Measurements from ENCODE around the gene SPINT4. TPM values are rescaled to one million over a fixed set of nuclear protein-coding genes. Genes with fewer than 3 reads are reported as not detected.
"Not testable (repeated sequence)": the region's sequence is repeated elsewhere in the genome, so short reads cannot be mapped to it uniquely, and the experiment has no call there.

Gene SPINT4
- total RNA-seq, 1 experiment from 2014 or later, result not detected

DNA sequence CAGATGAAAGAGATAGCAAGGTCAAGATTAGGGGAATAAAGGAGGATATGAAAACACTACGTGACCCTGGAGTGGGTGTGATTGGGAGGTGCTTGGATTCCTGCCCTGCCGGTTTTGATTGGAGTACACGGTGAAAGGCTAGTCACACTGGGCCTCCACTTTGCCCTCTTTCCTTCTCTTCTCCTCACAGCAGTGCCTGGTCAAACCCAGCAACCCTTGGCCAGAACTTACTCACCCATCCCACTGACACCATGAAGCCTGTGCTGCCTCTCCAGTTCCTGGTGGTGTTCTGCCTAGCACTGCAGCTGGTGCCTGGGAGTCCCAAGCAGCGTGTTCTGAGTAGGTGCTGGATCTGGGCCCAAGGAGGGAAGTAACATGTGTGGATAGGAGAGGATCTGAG is 20.3 kb upstream of the SPINT4 start, which contains the start of gene WFDC13:
WFDC13 (plus strand) TSS at position 166 of the 400 bp plus-strand sequence; CDS start at position 252, 86 bp downstream.
- Mint-ChIP-seq H3K36me3 (ENCODE audit: insufficient read depth, unreplicated experiment) (no peaks in the 10 kb centered on the region), H3K9me3 (ENCODE audit: unreplicated experiment) (no peaks in the 10 kb centered on the region), H3K4me1 (ENCODE audit: low read depth, unreplicated experiment) (no peaks in the 10 kb centered on the region), H3K27me3 (ENCODE audit: insufficient read depth, unreplicated experiment) (peaks cover 15% of the 10 kb centered on the region), H3K4me3 (ENCODE audit: unreplicated experiment) (no peak within 1 kb of the TSS), H3K27ac (ENCODE audit: unreplicated experiment) (no peak within 1 kb of the TSS)
- CTCF ChIA-PET, result interaction anchor here (2.1 kb wide), 1 partner anchor 69 kb away, joined by 9 read pairs; no protein-coding TSS in a partner anchor
- TF ChIP-seq, protein P1, sequence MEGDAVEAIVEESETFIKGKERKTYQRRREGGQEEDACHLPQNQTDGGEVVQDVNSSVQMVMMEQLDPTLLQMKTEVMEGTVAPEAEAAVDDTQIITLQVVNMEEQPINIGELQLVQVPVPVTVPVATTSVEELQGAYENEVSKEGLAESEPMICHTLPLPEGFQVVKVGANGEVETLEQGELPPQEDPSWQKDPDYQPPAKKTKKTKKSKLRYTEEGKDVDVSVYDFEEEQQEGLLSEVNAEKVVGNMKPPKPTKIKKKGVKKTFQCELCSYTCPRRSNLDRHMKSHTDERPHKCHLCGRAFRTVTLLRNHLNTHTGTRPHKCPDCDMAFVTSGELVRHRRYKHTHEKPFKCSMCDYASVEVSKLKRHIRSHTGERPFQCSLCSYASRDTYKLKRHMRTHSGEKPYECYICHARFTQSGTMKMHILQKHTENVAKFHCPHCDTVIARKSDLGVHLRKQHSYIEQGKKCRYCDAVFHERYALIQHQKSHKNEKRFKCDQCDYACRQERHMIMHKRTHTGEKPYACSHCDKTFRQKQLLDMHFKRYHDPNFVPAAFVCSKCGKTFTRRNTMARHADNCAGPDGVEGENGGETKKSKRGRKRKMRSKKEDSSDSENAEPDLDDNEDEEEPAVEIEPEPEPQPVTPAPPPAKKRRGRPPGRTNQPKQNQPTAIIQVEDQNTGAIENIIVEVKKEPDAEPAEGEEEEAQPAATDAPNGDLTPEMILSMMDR (IDR thresholded peaks at IDR 0.05; ENCODE audit: insufficient read depth in 1 of 2, low read depth in 1 of 2, low read length in 1 of 2, severe bottlenecking in 1 of 2, unreplicated experiment in 1 of 2), result no peak
- BruUV-seq (replicated peaks), result no TSS peak
- intact Hi-C loops (cut with micrococcal nuclease; ENCODE audit: unreplicated experiment), result no loop called here
- POLR2A ChIA-PET, result no interaction called here
- Histone ChIP-seq H3K4me3 (ENCODE audit: low read depth, low read length) (no peak within 1 kb of the TSS), H3K27me3 (replicated peaks; ENCODE audit: control insufficient read depth, insufficient read depth, low read length) (0 out of 2 replicates have a peak, but pooled peaks cover 2% of the 10 kb centered on the region), H3K4me1 (no peaks in the 10 kb centered on the region), H3K9me3 (no peaks in the 10 kb centered on the region), H3K36me3 (ENCODE audit: control insufficient read depth, insufficient read depth, low read length) (no peaks in the 10 kb centered on the region)
- no peak for DNase-seq

GRCh38 chr20:45704969-45705637 is 17.0 kb upstream of the SPINT4 start, which contains the start of gene WFDC10B:
Gene WFDC10B, minus strand, starts transcription at chr20:45705019. Its CDS starts 19,027 bp downstream, at chr20:45685992.
- Mint-ChIP-seq H3K36me3 (ENCODE audit: insufficient read depth, unreplicated experiment) (no peaks in the 10 kb centered on the region), H3K9me3 (ENCODE audit: unreplicated experiment) (no peaks in the 10 kb centered on the region), H3K4me3 (ENCODE audit: unreplicated experiment) (no peak within 1 kb of the TSS), H3K27ac (ENCODE audit: unreplicated experiment) (no peak within 1 kb of the TSS), H3K27me3 (ENCODE audit: insufficient read depth, unreplicated experiment) (peaks cover 18% of the 10 kb centered on the region), H3K4me1 (ENCODE audit: low read depth, unreplicated experiment) (no peaks in the 10 kb centered on the region)
- no TSS peak for BruUV-seq (replicated peaks)
- Histone ChIP-seq H3K9me3 (no peaks in the 10 kb centered on the region), H3K4me3 (ENCODE audit: low read depth, low read length) (no peak within 1 kb of the TSS), H3K27me3 (replicated peaks; ENCODE audit: control insufficient read depth, insufficient read depth, low read length) (0 out of 2 replicates have a peak, but pooled peaks cover 3% of the 10 kb centered on the region), H3K4me1 (no peaks in the 10 kb centered on the region), H3K36me3 (ENCODE audit: control insufficient read depth, insufficient read depth, low read length) (no peaks in the 10 kb centered on the region)
- CTCF ChIA-PET, result no interaction called here
- no peak for DNase-seq
- intact Hi-C loops (cut with micrococcal nuclease; ENCODE audit: unreplicated experiment), result no loop called here
- TF ChIP-seq, protein P1 (IDR thresholded peaks at IDR 0.05; ENCODE audit: insufficient read depth in 1 of 2, low read depth in 1 of 2, low read length in 1 of 2, severe bottlenecking in 1 of 2, unreplicated experiment in 1 of 2), result no peak
- POLR2A ChIA-PET, result no interaction called here

GRCh38 chr20:45716141-45716688 is 5.9 kb upstream of the SPINT4 start:
- H3K36me3 ChIP-seq (ENCODE audit: control insufficient read depth, insufficient read depth, low read length); H3K9me3 Mint-ChIP-seq (ENCODE audit: unreplicated experiment); H3K4me3 ChIP-seq (ENCODE audit: low read depth, low read length); intact Hi-C loops (cut with micrococcal nuclease; ENCODE audit: unreplicated experiment); BruUV-seq (replicated peaks); H3K4me3 Mint-ChIP-seq (ENCODE audit: unreplicated experiment); H3K36me3 Mint-ChIP-seq (ENCODE audit: insufficient read depth, unreplicated experiment); H3K4me1 Mint-ChIP-seq (ENCODE audit: low read depth, unreplicated experiment); POLR2A ChIA-PET; DNase-seq; H3K27ac Mint-ChIP-seq (ENCODE audit: unreplicated experiment); CTCF ChIA-PET; H3K4me1 ChIP-seq; H3K27me3 ChIP-seq (replicated peaks; ENCODE audit: control insufficient read depth, insufficient read depth, low read length): not testable (repeated sequence)
- H3K27me3 Mint-ChIP-seq (ENCODE audit: insufficient read depth, unreplicated experiment), result peaks cover 11% of the 10 kb centered on the region
- H3K9me3 ChIP-seq, result peaks cover 19% of the 10 kb centered on the region
